ENCODE data around the gene VAMP5. TPM values are rescaled to one million over a fixed set of nuclear protein-coding genes. Genes with fewer than 3 reads are reported as not detected.
"Not testable (repeated sequence)": the region's sequence is repeated elsewhere in the genome, so short reads cannot be mapped to it uniquely, and the experiment has no call there.

VAMP5 gene
- total RNA-seq = 10 to 100 TPM; 66.7 to 70.8 TPM

DNA sequence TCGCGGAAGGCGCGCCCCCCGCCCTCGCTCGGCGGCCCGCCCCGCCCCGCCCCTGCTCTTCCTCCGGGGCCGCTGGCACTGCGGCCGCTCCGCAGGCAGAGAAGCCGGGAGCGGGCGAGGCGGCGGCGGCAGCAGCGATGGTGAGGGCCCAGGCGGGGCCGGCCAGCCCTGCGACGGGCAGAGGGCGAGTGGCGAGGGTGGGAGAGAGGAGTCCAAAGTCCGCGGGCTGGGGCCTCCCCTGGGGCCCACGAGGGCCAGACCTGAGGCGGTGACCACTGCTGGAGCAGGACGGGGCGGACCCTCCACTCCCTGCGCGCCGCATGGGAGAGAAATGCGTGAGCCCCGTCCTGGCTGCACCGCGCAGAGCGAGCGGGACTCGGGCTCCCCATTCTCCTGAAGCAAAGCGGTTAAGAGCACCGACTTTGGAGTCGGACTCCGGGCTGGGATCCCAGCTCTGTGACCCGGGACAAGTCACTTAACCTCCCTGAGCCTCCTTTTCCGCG is at the start of gene VAMP5:
TSS of gene VAMP5 (plus strand) at position 78 of the 503 bp plus-strand sequence. CDS start at position 138, 60 bp downstream.
- POLR2A ChIA-PET = interaction anchor here (1.3 to 2.9 kb wide), 6 partner anchors 11 to 166 kb away, joined by 3 to 44 read pairs (median 8); partner anchors contain the start of genes GGCX, MAT2A, RNF181 and SH2D6
- Mint-ChIP-seq H3K27ac (peak within 1 kb of the TSS; percentile 95), H3K36me3 (peaks cover 23% of the 10 kb centered on the region), H3K9me3 (no peaks in the 10 kb centered on the region), H3K27me3 (no peaks in the 10 kb centered on the region), H3K4me1 (peaks cover 57% of the 10 kb centered on the region), H3K4me3 (peak within 1 kb of the TSS; percentile 97)
- ATAC-seq (ENCODE audit: low read depth) = peak; percentile 38
- peak; percentile 66 for DNase-seq

DNA sequence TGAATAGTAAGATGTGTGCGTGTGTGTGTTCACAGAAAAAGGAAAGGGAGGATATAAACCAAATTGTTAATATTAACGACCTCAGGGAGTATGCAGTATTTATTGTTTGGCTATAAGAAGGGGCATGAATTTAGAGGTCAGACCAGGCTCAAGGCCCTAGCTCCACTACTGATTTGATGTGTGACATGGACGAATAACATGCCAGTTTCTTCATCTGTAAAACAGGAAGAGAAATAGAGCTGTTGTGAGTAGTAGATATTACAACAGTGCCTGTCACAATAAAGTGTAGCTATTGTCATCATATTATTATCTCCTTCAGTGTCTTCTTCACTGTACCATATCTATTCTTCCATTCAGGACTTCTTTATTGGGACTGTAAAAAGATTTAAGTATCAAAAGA is 49.4 kb upstream of the VAMP5 start:
- H3K27me3 Mint-ChIP-seq = peaks cover 6% of the 10 kb centered on the region
- H3K4me3 Mint-ChIP-seq = no peak overlapping the region
- no peak overlapping the region for H3K27ac Mint-ChIP-seq
- no peaks in the 10 kb centered on the region for H3K9me3 Mint-ChIP-seq
- ATAC-seq (ENCODE audit: low read depth) = no peak
- H3K4me1 Mint-ChIP-seq = peaks cover 6% of the 10 kb centered on the region
- peaks cover under 1% of the 10 kb centered on the region for H3K36me3 Mint-ChIP-seq
- POLR2A ChIA-PET = no interaction called here
- no peak for DNase-seq

GRCh38 chr2:85536479-85536878 is 47.8 kb upstream of the VAMP5 start:
- no peak for ATAC-seq (ENCODE audit: low read depth)
- Mint-ChIP-seq H3K9me3 (no peaks in the 10 kb centered on the region), H3K4me1 (peaks cover 15% of the 10 kb centered on the region), H3K4me3 (no peak overlapping the region), H3K27me3 (peaks cover 4% of the 10 kb centered on the region), H3K27ac (peak overlapping the region; percentile 2), H3K36me3 (peaks cover 14% of the 10 kb centered on the region)
- POLR2A ChIA-PET = interaction anchor here (1.0 to 8.2 kb wide), 5 partner anchors 13 to 210 kb away, joined by 4 to 116 read pairs (median 39); partner anchors contain the start of genes SH2D6 and USP39
- DNase-seq = no peak

- DNase-seq (peak; percentile 55), ATAC-seq (ENCODE audit: low read depth) (no peak)
- H3K4me1 Mint-ChIP-seq = peaks cover 28% of the 10 kb centered on the region
- H3K36me3 Mint-ChIP-seq = peaks cover 28% of the 10 kb centered on the region
- POLR2A ChIA-PET = interaction anchor here (0.8 to 8.2 kb wide), 21 partner anchors 9 to 904 kb away, joined by 3 to 116 read pairs (median 12); partner anchors contain the start of genes C2orf68, ELMOD3, GGCX and KDM3A
- H3K27ac Mint-ChIP-seq = peak overlapping the region; percentile 94
- peak overlapping the region; percentile 94 for H3K4me3 Mint-ChIP-seq
- peaks cover 2% of the 10 kb centered on the region for H3K27me3 Mint-ChIP-seq
- H3K9me3 Mint-ChIP-seq = no peaks in the 10 kb centered on the region
Observed at GRCh38 chr2:85537600-85538506, 46.4 kb upstream of the VAMP5 start.

DNA sequence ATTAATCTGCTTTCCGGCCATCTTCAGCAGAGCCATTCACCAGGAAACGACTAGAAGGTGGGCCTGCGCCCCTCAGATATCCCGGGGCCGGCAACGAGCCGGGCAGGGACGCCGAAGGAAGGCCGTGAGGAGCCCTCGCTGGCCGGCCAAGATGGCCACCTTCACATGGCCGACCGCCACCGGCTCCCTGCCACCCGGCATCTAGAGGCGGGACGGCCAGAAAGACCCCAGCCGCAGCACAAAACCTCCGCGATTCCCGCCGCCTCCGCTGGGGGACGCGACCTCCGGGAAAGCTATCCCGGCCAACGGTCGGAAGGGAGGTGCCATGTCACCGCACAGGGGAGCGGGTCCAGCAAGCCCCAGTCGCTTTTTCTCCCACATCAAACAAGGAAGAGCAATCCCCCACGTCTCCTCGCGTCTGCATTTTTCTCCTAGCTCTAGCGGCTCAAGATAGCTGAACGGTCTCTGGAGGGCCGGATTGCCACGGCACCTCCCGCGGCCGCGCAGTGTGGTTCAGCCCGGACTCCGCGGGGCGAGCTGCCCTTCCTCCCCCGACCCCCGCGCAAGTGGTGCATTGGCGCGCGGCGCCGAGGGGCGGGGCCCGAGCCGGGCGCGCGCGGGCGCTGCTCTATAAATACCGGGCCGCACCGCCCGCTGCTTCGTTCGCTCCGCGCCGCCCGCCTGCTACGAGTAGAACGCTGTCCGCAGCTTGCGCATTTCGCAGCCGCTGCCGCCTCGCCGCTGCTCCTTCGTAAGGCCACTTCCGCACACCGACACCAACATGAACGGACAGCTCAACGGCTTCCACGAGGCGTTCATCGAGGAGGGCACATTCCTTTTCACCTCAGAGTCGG is 45.5 kb upstream of the VAMP5 start, which contains the start of gene MAT2A:
TSS of gene MAT2A (plus strand) at position 662 of the 854 bp plus-strand sequence. CDS start at position 782, 120 bp downstream.
- peak within 1 kb of the TSS; percentile 94 for H3K4me3 Mint-ChIP-seq
- peaks cover 33% of the 10 kb centered on the region for H3K4me1 Mint-ChIP-seq
- ATAC-seq (ENCODE audit: low read depth) (peak; percentile 72), DNase-seq (peak; percentile 96)
- no peaks in the 10 kb centered on the region for H3K27me3 Mint-ChIP-seq
- H3K27ac Mint-ChIP-seq = peak within 1 kb of the TSS; percentile 94
- no peaks in the 10 kb centered on the region for H3K9me3 Mint-ChIP-seq
- peaks cover 35% of the 10 kb centered on the region for H3K36me3 Mint-ChIP-seq
- POLR2A ChIA-PET = interaction anchor here (0.5 to 8.2 kb wide), 45 partner anchors 10 to 904 kb away, joined by 3 to 116 read pairs (median 5); partner anchors contain the start of genes C2orf68, CAPG, ELMOD3 and GGCX

DNA sequence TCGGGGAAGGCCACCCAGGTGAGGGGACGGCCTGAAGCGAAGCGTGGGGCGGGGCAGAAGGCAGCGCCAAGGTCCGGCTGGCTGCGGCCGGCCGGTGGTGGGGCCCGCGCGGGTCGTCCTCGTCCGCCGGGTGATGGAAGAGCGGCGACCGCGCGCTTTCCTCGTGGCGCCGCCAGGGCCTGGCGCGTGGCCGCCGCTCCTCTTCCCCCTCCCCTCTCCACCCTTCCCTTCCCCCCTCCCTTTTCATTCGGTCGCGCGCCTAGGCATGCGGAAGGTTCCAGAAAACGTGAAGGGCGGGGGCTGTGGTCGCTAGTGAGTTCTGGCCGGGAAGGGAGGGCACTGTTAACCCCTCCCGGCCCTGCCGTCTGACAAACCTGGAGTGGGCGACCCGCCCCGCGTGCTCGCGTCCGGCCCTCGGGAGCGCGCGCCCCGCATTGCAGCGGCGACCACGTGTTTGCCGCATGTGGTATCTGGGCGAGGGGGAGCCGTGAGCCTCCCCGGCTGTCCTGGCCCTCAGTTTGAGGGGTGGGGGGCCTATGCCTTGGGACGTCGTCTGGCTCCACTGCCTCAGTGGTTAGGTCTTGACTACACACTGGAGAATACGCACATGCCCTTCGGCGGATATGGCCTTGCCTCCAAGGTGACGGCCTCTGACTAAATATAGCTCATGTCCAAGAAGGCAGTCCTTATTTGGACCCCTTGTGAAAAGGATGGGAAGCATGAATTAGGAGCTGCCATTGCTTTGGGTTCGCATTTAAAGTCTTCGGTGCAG is 44.7 kb upstream of the VAMP5 start:
- H3K9me3 Mint-ChIP-seq = no peaks in the 10 kb centered on the region
- POLR2A ChIA-PET = interaction anchor here (0.6 to 8.2 kb wide), 44 partner anchors 10 to 903 kb away, joined by 3 to 116 read pairs (median 6); partner anchors contain the start of genes C2orf68, ELMOD3, GGCX and KDM3A
- H3K27ac Mint-ChIP-seq = peak overlapping the region; percentile 94
- peaks cover 35% of the 10 kb centered on the region for H3K4me1 Mint-ChIP-seq
- ATAC-seq (ENCODE audit: low read depth) (peak; percentile 42), DNase-seq (peak; percentile 84)
- H3K4me3 Mint-ChIP-seq = peak overlapping the region; percentile 94
- no peaks in the 10 kb centered on the region for H3K27me3 Mint-ChIP-seq
- peaks cover 41% of the 10 kb centered on the region for H3K36me3 Mint-ChIP-seq

GRCh38 chr2:85540133-85540648 is 44.0 kb upstream of the VAMP5 start:
- DNase-seq = no peak
- Mint-ChIP-seq H3K27ac (peak overlapping the region; percentile 77), H3K36me3 (peaks cover 43% of the 10 kb centered on the region), H3K9me3 (no peaks in the 10 kb centered on the region), H3K4me3 (peak overlapping the region; percentile 94), H3K4me1 (peaks cover 35% of the 10 kb centered on the region), H3K27me3 (no peaks in the 10 kb centered on the region)
- POLR2A ChIA-PET = interaction anchor here (0.6 to 8.2 kb wide), 19 partner anchors 9 to 221 kb away, joined by 3 to 116 read pairs (median 12); partner anchors contain the start of genes C2orf68, ELMOD3, GGCX and RETSAT
- no peak for ATAC-seq (ENCODE audit: low read depth)

- H3K4me3 Mint-ChIP-seq = peak overlapping the region; percentile 94
- POLR2A ChIA-PET = interaction anchor here (0.9 to 8.2 kb wide), 6 partner anchors 11 to 214 kb away, joined by 3 to 116 read pairs (median 19); partner anchors contain the start of genes SH2D6 and TGOLN2
- H3K4me1 Mint-ChIP-seq = peaks cover 35% of the 10 kb centered on the region
- DNase-seq (no peak), ATAC-seq (ENCODE audit: low read depth) (no peak)
- peaks cover 43% of the 10 kb centered on the region for H3K36me3 Mint-ChIP-seq
- H3K27me3 Mint-ChIP-seq = no peaks in the 10 kb centered on the region
- no peak overlapping the region for H3K27ac Mint-ChIP-seq
- H3K9me3 Mint-ChIP-seq = no peaks in the 10 kb centered on the region
Observed at GRCh38 chr2:85541262-85541661, 43.0 kb upstream of the VAMP5 start.

DNA sequence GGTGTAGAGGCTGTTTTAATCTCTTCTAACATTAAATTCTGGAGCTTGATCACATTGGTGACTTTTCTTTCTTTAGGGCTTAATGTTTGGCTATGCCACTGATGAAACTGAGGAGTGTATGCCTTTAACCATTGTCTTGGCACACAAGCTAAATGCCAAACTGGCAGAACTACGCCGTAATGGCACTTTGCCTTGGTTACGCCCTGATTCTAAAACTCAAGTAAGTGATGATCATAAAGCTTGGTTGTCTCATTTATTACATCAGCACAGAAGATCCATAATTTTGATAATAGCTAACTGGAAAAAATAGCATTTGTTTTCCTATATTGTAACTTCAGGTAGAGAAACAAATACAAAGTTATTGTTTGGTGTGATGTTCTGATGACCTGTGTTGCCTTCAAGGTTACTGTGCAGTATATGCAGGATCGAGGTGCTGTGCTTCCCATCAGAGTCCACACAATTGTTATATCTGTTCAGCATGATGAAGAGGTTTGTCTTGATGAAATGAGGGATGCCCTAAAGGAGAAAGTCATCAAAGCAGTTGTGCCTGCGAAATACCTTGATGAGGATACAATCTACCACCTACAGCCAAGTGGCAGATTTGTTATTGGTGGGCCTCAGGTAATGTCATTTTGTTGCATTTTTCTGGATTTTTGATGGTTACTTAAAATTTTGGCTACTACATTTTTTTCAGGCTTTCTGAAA is 42.3 kb upstream of the VAMP5 start:
- Mint-ChIP-seq H3K9me3 (no peaks in the 10 kb centered on the region), H3K27me3 (no peaks in the 10 kb centered on the region), H3K4me1 (peaks cover 32% of the 10 kb centered on the region), H3K36me3 (peaks cover 43% of the 10 kb centered on the region), H3K27ac (no peak overlapping the region), H3K4me3 (peak overlapping the region; percentile 94)
- ATAC-seq (ENCODE audit: low read depth) (no peak), DNase-seq (no peak)
- POLR2A ChIA-PET = interaction anchor here (0.9 to 8.2 kb wide), 5 partner anchors 10 to 215 kb away, joined by 3 to 113 read pairs (median 6); partner anchors contain the start of genes SH2D6 and TGOLN2

DNA sequence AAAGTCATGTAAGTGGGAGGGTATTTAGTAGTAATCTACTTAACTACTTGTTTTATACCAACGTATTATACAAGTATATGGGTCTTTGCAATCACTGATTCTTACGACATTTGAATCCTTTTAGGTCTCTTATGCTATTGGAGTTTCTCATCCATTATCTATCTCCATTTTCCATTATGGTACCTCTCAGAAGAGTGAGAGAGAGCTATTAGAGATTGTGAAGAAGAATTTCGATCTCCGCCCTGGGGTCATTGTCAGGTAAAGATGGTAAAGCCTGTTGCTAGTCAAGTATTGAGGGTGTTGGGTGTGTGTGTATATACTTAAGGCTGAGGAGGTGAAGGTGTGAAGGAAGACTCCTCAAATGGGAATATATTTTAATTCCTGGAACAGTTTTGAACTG is 41.5 kb upstream of the VAMP5 start:
- Mint-ChIP-seq H3K36me3 (peaks cover 43% of the 10 kb centered on the region), H3K9me3 (no peaks in the 10 kb centered on the region), H3K4me3 (peak overlapping the region; percentile 94), H3K27ac (no peak overlapping the region), H3K4me1 (peaks cover 29% of the 10 kb centered on the region), H3K27me3 (no peaks in the 10 kb centered on the region)
- DNase-seq (no peak), ATAC-seq (ENCODE audit: low read depth) (no peak)
- POLR2A ChIA-PET = interaction anchor here (1.0 to 8.2 kb wide), 2 partner anchors 122 to 188 kb away, joined by 3 to 113 read pairs; partner anchors contain the start of genes ELMOD3, RETSAT and SH2D6

DNA sequence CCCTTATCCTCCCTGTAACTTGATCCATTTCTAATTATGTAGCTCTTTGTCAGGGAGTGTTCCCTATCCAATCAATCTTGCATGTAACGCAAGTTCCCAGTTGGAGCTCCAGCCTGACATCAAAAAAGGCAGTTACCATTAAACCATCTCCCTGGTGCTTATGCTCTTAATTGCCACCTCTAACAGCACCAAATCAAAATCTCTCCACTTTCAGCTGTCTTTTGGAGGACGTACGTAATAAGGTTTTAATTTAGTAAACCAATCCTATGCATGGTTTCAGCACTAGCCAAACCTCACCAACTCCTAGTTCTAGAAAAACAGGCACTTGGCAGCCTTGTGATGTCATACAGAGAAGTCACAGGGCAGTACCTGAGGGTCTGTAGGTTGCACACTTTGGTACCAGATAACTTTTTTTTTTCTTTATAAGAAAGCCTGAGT is 40.0 kb upstream of the VAMP5 start:
- H3K4me3 Mint-ChIP-seq; H3K9me3 Mint-ChIP-seq; H3K27me3 Mint-ChIP-seq; DNase-seq; ATAC-seq (ENCODE audit: low read depth): not testable (repeated sequence)
- peaks cover 29% of the 10 kb centered on the region for H3K4me1 Mint-ChIP-seq
- peak overlapping the region; percentile 50 for H3K27ac Mint-ChIP-seq
- POLR2A ChIA-PET = interaction anchor here (0.8 to 8.2 kb wide), 5 partner anchors 16 to 123 kb away, joined by 3 to 113 read pairs (median 4); partner anchors contain the start of genes RNF181 and SH2D6
- peaks cover 47% of the 10 kb centered on the region for H3K36me3 Mint-ChIP-seq
